Measurements from ENCODE around the gene OR8B12.
A peak's percentile ranks its signal among the peaks of the same experiment; 100 is the strongest.

OR8B12 gene

GRCh38 chr11:124543554-124543953, at the start of gene OR8B12:
Gene OR8B12 (minus strand): TSS chr11:124543654. CDS start chr11:124543654, 0 bp downstream.
- in situ Hi-C loops (cut with MboI; ENCODE audit: low pct_unique_long_range_greater_than_20kb, low sequenced_read_pairs) = no loop called here
- DNase-seq = no peak

GRCh38 chr11:124592627-124593026, 49.2 kb upstream of the OR8B12 start:
- no peak for DNase-seq
- in situ Hi-C loops (cut with MboI; ENCODE audit: low pct_unique_long_range_greater_than_20kb, low sequenced_read_pairs) = no loop called here

DNA sequence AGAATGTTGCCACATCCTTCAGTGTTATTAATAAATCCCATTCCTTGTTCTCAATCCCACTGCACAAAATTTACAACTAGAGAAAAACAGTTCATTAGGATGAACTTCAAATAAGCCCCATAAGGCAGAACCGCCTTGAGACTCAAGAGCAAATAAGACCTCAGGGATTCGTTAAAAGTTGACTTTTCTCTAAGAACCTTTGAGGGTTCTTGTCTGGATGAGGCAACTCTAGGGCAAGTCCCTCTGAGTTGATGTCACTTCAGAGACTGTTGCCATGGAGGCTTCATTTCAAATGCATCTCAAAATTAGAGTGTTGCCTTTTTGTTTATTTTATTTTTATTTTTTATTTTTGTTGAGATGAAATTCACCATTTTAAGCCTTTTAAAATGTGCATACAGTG, 48.0 kb upstream of the OR8B12 start:
- in situ Hi-C loops (cut with MboI; ENCODE audit: low pct_unique_long_range_greater_than_20kb, low sequenced_read_pairs) = no loop called here
- DNase-seq = no peak

DNA sequence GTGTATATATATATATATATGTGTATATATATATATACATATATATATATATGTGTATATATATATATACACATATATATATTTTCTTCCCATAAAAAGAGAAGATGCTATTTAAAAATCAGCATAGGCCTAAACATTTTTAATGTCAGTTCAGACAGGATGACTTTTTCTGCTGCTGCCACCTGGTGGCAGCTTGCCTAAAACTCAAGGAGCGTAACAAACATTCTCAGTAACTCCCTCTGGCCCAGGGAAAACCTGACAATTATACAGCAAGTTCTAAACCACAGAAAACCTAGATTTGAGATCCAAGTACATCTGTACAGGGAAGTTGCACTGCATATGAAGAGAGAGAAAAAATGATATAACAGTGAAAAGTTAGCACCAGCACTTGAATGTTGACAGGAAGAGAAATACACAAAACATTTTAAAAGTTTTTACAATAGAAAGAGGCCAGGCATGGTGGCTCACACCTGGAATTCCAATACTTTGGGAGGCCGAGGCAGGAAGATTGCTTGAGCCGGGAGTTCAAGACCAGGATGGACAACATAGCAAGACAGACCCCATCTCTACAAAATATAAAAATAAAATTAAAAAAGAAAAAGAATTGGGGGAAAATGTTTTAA, 42.9 kb upstream of the OR8B12 start:
- in situ Hi-C loops (cut with MboI; ENCODE audit: low pct_unique_long_range_greater_than_20kb, low sequenced_read_pairs) = no loop called here

DNA sequence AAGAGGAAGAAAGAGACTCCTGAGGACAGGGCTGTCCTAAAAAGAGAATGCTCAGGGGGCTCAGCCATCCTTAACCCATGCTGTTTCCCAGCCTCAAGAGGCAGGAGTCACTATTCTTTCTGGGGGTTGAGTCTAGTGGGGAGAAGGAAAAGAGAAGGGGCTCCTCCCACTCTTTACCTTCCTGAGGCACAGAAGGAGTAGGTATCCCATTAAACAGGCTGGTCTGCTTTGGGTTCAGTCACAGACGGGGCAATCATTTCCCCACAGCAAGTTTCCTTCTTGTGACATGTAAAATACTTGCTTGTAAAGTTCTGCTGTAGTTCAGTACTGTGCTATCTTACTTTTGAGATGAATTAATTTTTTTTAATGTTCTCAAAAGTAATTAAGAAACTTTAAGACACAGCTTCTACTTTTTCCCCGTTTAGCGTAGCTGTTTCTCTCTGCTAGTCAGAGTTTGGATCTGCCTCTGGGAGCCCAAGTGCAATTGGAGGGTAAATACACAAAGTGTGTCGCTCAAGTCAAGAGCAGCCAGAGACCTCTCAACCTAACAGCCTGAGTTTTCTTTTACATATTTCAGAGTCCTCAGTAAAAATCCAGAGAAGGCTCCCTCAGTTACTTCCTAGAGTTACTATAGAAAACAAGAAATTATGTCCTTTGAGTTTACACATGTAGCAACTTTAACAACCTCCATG, 41.4 kb upstream of the OR8B12 start:
- no peak for DNase-seq
- in situ Hi-C loops (cut with MboI; ENCODE audit: low pct_unique_long_range_greater_than_20kb, low sequenced_read_pairs) = no loop called here

More for the DNA sequence above, 42.9 kb upstream of the OR8B12 start:
- DNase-seq = peak; percentile 63

DNA sequence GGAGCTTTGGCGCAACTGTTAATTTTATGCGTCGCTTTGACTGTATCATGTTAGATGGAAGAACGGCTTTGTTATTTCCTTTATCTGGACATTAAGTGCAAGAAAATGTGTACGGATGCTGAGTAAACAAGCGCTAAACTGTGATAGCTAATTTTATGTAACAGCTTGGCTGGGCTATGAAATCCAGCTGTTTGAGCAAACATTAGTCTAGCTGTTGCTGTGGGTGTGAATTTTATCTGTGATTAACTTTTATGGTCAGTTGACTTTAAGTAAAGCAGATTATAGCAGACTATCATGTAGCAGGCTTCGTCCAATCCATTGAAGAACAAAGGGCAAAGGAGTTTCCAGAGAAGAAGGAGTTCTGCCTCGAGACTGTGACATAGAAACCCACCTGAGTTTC, 40.3 kb upstream of the OR8B12 start:
- in situ Hi-C loops (cut with MboI; ENCODE audit: low pct_unique_long_range_greater_than_20kb, low sequenced_read_pairs) = no loop called here
- DNase-seq = no peak

DNA sequence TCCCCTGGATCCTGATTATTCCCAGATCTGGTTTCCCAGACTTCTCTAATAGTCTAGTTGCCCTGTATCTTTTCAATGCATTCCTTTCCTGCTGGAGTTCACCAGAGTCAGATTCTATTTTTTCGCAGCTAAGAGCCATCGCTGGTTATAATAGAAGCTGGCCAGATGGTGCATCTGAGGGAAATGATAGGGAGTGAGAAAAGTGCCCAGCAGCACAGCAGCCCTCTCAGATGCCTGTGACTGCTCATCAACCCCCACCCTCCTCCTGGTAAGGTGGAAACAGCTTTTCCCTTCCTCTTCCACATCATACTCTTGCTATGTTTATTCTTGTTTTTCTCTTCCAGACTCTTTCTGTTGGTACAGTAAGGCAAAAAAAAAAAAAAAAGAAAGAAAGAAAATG, 39.1 kb upstream of the OR8B12 start:
- no peak for DNase-seq
- in situ Hi-C loops (cut with MboI; ENCODE audit: low pct_unique_long_range_greater_than_20kb, low sequenced_read_pairs) = no loop called here

DNA sequence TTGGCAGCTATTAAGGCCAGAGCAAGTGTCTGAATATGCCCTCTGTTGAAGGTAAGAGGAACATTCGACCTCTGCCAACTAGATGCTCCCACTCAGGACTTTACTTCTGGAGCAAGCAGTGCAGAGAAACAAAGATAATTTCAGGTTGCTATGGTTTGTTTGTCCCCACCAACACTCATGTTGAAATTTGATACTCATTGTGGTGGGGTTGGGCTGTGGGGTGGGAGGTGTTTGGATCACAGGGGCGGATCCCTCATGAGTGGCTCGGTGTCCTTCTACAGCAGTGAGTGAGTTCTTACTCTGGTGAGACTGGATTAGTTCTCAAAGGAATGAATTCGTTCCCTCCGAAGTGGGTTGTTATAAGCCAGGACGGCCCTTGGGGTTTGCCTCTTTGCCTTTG, 38.4 kb upstream of the OR8B12 start:
- DNase-seq = no peak
- in situ Hi-C loops (cut with MboI; ENCODE audit: low pct_unique_long_range_greater_than_20kb, low sequenced_read_pairs) = no loop called here

DNA sequence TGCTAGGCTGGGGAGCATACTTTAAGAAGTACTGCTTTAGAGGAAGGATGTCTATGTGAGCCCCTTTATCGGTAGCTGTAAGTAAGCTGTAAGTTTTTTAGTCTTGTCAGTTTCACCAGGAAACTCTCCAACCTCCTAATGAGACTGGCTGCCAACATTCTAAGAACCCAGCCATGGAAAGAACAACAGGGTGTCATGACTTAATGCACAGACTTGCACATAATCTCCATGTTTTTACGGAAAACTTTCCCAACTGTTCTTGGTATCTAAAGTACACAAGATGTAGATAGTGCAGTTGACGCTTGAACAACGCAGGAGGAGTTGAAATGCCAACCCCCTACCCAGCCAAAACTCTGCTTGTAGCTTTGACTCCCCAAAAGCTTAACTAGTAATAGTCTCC, 35.3 kb upstream of the OR8B12 start:
- no peak for DNase-seq
- in situ Hi-C loops (cut with MboI; ENCODE audit: low pct_unique_long_range_greater_than_20kb, low sequenced_read_pairs) = no loop called here

- in situ Hi-C loops (cut with MboI; ENCODE audit: low pct_unique_long_range_greater_than_20kb, low sequenced_read_pairs) = no loop called here
Observed at GRCh38 chr11:124577716-124578427, 34.4 kb upstream of the OR8B12 start.

GRCh38 chr11:124570160-124570559, 26.7 kb upstream of the OR8B12 start:
- in situ Hi-C loops (cut with MboI; ENCODE audit: low pct_unique_long_range_greater_than_20kb, low sequenced_read_pairs) = no loop called here
- DNase-seq = no peak

More at GRCh38 chr11:124577716-124578427, 34.4 kb upstream of the OR8B12 start:
- DNase-seq = no peak

GRCh38 chr11:124569697-124570096, 26.2 kb upstream of the OR8B12 start, which contains the start of gene OR8A1:
Gene OR8A1 (plus strand): TSS chr11:124569997. CDS start chr11:124570120, 123 bp downstream.
- in situ Hi-C loops (cut with MboI; ENCODE audit: low pct_unique_long_range_greater_than_20kb, low sequenced_read_pairs) = no loop called here
- no peak for DNase-seq

GRCh38 chr11:124556828-124557227, 13.4 kb upstream of the OR8B12 start:
- no peak for DNase-seq
- in situ Hi-C loops (cut with MboI; ENCODE audit: low pct_unique_long_range_greater_than_20kb, low sequenced_read_pairs) = no loop called here

GRCh38 chr11:124551987-124552386, 8.5 kb upstream of the OR8B12 start:
- no peak for DNase-seq
- in situ Hi-C loops (cut with MboI; ENCODE audit: low pct_unique_long_range_greater_than_20kb, low sequenced_read_pairs) = no loop called here

- in situ Hi-C loops (cut with MboI; ENCODE audit: low pct_unique_long_range_greater_than_20kb, low sequenced_read_pairs) = no loop called here
- no peak for DNase-seq
Observed at GRCh38 chr11:124551189-124551588, 7.7 kb upstream of the OR8B12 start.

DNA sequence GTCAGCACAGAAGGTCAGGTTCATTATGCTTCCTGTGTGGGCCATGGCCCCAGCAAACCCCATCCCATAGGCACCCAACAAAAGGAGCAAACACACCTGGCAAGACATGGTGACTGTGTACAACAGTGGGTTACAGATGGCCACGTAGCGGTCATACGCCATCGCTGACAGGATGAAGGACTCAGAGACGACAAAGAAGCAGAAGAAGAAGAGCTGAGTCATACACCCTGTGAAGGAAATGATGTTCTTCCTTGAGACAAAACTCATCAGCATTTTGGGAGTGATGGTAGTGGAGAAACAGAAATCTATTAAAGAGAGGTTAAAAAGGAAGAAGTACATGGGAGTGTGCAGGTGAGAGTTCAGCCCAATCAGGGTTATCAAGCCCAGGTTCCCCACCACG, 309 bp downstream of the OR8B12 start:
- in situ Hi-C loops (cut with MboI; ENCODE audit: low pct_unique_long_range_greater_than_20kb, low sequenced_read_pairs) = no loop called here
- no peak for DNase-seq

GRCh38 chr11:124541204-124541603, 2.2 kb downstream of the OR8B12 start:
- in situ Hi-C loops (cut with MboI; ENCODE audit: low pct_unique_long_range_greater_than_20kb, low sequenced_read_pairs) = no loop called here
- DNase-seq = no peak

DNA sequence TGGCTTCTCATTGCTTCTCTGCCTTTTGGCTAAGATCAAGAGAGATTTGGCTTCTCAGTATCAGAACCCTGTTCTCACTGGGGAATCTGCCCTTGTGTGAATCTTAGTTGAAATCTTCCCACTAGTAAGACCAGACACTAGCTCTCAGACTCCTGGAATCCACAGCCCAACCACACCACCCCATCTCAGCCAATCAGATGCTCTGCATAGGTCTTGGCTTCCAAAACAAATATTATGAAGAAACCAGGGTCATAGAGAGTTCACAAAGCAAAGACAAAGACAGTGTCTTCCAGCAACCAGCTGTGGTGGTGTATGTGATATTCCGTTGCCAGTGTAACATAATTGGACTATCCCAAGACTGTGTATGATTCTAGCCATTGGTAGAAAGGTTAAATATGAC, 5.4 kb downstream of the OR8B12 start:
- in situ Hi-C loops (cut with MboI; ENCODE audit: low pct_unique_long_range_greater_than_20kb, low sequenced_read_pairs) = no loop called here
- DNase-seq = no peak

DNA sequence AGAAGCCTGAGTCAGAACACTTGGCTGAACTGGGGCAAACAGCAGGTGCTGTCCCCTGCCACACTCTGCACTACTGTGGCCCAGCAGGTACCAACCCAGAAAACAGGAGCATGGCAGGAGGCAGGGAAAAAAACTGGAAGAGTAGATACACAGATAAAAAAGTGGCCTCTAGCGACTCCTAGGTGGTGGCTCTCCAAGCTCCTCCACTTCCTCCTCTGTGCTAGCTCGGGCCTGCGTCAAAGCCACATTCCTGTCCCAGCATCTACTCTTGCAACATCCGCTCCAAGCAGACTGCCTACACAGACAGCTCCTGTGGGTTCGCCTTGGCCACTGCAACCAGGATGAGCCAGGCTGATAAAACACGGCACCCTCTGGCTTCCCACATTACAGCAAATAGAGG, 6.9 kb downstream of the OR8B12 start:
- peak; percentile 62 for DNase-seq
- in situ Hi-C loops (cut with MboI; ENCODE audit: low pct_unique_long_range_greater_than_20kb, low sequenced_read_pairs) = no loop called here

DNA sequence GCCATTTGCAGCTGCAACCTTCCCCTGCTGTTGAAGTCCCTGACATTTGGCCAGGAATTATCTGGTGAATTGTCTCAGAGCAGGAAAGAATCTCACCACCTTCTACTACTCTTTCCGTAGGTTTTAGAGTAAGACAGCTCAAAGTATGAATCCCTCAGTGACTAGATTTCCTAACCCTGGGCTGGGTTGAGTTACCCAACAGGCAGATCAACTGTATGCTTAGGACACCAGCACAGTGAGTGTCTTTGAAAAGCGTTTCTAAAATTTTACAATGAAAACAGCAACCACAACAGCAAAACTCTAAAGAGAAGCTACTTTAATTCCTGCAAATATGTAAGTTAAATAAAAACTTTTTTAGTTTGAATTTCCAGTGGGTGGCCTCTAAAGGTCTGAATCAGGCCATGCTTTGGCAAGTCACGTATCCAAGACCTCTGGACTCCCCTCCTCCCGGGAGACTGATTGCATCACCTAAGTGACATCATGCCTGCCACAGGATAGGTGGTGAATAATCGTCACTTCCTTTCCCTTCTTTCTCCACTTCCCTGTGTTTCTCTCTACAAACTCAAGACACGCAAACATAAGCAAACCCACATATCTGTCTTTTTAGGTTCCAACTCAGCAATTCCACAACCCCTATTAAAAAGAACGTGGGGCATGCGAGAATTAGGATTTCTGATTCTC, 7.8 kb downstream of the OR8B12 start:
- no peak for DNase-seq
- in situ Hi-C loops (cut with MboI; ENCODE audit: low pct_unique_long_range_greater_than_20kb, low sequenced_read_pairs) = no loop called here

Data from KBM-7 (cell line).